ENCODE data around the gene ADGRL3.

ADGRL3 gene

DNA sequence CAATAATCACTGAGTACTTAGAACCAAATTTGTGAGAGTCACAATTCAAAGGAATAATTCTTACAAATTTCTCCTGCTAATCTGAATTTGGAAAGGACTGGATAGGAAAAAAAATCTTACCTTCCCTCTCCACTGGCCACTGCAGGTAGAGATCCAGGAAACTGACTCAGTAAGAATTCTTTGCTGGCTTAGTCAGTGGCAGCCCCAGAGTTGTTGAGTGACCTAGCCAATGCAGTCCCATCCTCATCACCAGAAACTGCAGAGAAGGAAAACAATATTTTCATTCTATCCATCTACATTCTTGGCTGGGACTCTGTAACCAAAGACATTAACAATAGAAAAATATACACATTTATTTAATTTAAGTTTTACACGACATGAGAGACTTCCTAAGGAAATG lies 572.0 kb downstream of the ADGRL3 start:
- H3K4me1 ChIP-seq (ENCODE audit: control insufficient read depth, insufficient read depth, low read length, poor library complexity, severe bottlenecking): no peaks in the 10 kb centered on the region
- no peak overlapping the region for H3K27ac ChIP-seq (ENCODE audit: insufficient read depth, low read length, poor library complexity, severe bottlenecking)
- no peaks in the 10 kb centered on the region for H3K9me3 ChIP-seq (ENCODE audit: control insufficient read depth, low read length)
- no peak for DNase-seq
- no peaks in the 10 kb centered on the region for H3K36me3 ChIP-seq (ENCODE audit: control insufficient read depth, insufficient read depth, low read length)
- no peaks in the 10 kb centered on the region for H3K27me3 ChIP-seq (replicated peaks; ENCODE audit: control insufficient read depth, insufficient read depth, low read length, poor library complexity, severe bottlenecking)
- no peak overlapping the region for H3K4me3 ChIP-seq (ENCODE audit: insufficient read depth, low read depth, low read length, poor library complexity, severe bottlenecking)

DNA sequence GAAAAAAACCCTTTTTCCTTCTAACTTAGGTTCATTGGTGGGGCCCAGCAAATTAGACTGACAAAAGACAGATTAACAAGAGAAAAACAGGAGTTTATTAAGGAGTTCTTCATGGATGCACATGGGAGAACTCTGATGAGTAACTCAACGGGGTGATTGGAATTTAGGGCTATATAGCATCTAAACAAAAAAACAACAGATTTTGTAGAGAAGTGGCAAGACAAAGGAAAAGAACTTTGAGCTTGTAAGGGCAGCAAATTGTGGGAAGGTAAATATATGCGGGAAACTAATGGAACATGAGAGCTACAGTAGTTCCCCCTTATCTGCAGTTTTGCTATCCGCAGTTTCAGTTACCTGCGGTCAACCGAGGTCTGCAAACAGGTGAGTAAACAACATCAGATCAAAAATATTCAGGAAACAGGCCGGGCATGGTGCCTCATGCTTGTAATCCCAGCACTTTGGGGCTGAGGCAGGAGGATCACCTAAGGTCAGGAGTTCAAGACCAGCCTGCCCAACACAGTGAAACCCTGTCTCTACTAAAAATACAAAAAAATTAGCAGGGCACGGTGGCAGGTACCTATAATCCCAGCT lies 573.6 kb downstream of the ADGRL3 start:
- H3K27ac ChIP-seq (ENCODE audit: insufficient read depth, low read length, poor library complexity, severe bottlenecking): no peak overlapping the region
- DNase-seq: no peak
- no peaks in the 10 kb centered on the region for H3K27me3 ChIP-seq (replicated peaks; ENCODE audit: control insufficient read depth, insufficient read depth, low read length, poor library complexity, severe bottlenecking)
- H3K4me3 ChIP-seq (ENCODE audit: insufficient read depth, low read depth, low read length, poor library complexity, severe bottlenecking): no peak overlapping the region
- no peaks in the 10 kb centered on the region for H3K9me3 ChIP-seq (ENCODE audit: control insufficient read depth, low read length)
- H3K4me1 ChIP-seq (ENCODE audit: control insufficient read depth, insufficient read depth, low read length, poor library complexity, severe bottlenecking): no peaks in the 10 kb centered on the region
- H3K36me3 ChIP-seq (ENCODE audit: control insufficient read depth, insufficient read depth, low read length): no peaks in the 10 kb centered on the region

DNA sequence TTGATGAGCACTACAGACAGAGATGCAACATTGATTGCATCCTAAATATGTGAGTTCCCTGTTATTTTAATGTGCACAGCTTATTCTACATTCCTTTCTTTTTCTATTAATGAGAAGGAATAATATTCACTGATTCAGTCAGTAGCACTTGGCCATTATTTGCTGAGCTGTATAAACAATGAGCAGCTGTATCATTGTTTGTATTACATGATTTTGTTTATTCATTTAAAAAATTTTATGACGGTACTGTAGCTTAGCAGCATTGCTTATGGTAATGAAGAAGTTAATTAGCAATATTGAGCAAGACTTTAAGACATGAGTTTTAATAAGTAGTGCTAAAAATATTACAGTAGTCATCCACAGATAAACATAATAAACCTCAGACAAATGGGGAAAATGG lies 582.0 kb downstream of the ADGRL3 start:
- no peak for DNase-seq
- H3K27me3 ChIP-seq (replicated peaks; ENCODE audit: control insufficient read depth, insufficient read depth, low read length, poor library complexity, severe bottlenecking): no peaks in the 10 kb centered on the region
- no peak overlapping the region for H3K4me3 ChIP-seq (ENCODE audit: insufficient read depth, low read depth, low read length, poor library complexity, severe bottlenecking)
- no peaks in the 10 kb centered on the region for H3K9me3 ChIP-seq (ENCODE audit: control insufficient read depth, low read length)
- H3K4me1 ChIP-seq (ENCODE audit: control insufficient read depth, insufficient read depth, low read length, poor library complexity, severe bottlenecking): no peaks in the 10 kb centered on the region
- H3K27ac ChIP-seq (ENCODE audit: insufficient read depth, low read length, poor library complexity, severe bottlenecking): no peak overlapping the region
- no peaks in the 10 kb centered on the region for H3K36me3 ChIP-seq (ENCODE audit: control insufficient read depth, insufficient read depth, low read length)

DNA sequence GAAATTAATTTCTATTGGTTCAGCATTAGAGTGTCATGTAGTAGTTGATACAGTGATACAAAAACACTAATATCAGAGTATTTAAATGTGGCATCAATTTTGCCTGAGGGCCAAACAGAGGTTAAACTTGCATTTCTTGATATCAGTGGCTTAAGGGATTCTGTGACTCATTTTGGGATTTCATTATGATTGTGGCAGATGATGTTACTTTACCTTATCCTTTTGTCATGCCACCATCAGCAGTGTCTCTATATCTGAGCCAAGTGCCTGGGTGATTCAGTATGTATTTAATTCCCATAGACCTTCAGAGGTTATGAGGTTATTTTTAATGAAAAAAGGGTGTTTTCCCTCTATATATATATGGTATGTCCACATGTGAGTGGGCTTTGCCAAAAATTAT lies 582.9 kb downstream of the ADGRL3 start:
- no peak overlapping the region for H3K27ac ChIP-seq (ENCODE audit: insufficient read depth, low read length, poor library complexity, severe bottlenecking)
- no peaks in the 10 kb centered on the region for H3K9me3 ChIP-seq (ENCODE audit: control insufficient read depth, low read length)
- H3K4me3 ChIP-seq (ENCODE audit: insufficient read depth, low read depth, low read length, poor library complexity, severe bottlenecking): no peak overlapping the region
- H3K4me1 ChIP-seq (ENCODE audit: control insufficient read depth, insufficient read depth, low read length, poor library complexity, severe bottlenecking): no peaks in the 10 kb centered on the region
- no peak for DNase-seq
- H3K36me3 ChIP-seq (ENCODE audit: control insufficient read depth, insufficient read depth, low read length): no peaks in the 10 kb centered on the region
- H3K27me3 ChIP-seq (replicated peaks; ENCODE audit: control insufficient read depth, insufficient read depth, low read length, poor library complexity, severe bottlenecking): no peaks in the 10 kb centered on the region

DNA sequence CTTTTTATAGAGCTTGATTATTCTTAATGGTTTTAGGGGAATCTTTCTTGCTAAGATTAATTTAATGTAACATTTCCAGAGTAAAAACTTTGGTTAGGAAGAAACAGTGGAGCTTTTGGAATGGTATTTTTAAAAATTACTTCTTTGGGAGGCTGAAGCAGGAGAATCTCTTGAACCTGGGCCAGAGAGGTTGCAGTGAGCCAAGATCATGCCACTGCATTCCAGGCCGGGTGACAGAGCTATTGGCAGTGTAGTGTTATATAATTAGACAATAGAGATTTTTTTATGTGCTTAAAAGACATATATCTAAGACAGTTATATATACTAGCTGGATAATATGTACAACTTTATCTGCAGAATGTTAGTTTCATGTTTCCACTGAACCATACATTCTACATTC lies 585.6 kb downstream of the ADGRL3 start:
- H3K9me3 ChIP-seq (ENCODE audit: control insufficient read depth, low read length): no peaks in the 10 kb centered on the region
- no peak overlapping the region for H3K27ac ChIP-seq (ENCODE audit: insufficient read depth, low read length, poor library complexity, severe bottlenecking)
- no peak for DNase-seq
- H3K27me3 ChIP-seq (replicated peaks; ENCODE audit: control insufficient read depth, insufficient read depth, low read length, poor library complexity, severe bottlenecking): no peaks in the 10 kb centered on the region
- H3K4me1 ChIP-seq (ENCODE audit: control insufficient read depth, insufficient read depth, low read length, poor library complexity, severe bottlenecking): no peaks in the 10 kb centered on the region
- no peak overlapping the region for H3K4me3 ChIP-seq (ENCODE audit: insufficient read depth, low read depth, low read length, poor library complexity, severe bottlenecking)
- H3K36me3 ChIP-seq (ENCODE audit: control insufficient read depth, insufficient read depth, low read length): no peaks in the 10 kb centered on the region

DNA sequence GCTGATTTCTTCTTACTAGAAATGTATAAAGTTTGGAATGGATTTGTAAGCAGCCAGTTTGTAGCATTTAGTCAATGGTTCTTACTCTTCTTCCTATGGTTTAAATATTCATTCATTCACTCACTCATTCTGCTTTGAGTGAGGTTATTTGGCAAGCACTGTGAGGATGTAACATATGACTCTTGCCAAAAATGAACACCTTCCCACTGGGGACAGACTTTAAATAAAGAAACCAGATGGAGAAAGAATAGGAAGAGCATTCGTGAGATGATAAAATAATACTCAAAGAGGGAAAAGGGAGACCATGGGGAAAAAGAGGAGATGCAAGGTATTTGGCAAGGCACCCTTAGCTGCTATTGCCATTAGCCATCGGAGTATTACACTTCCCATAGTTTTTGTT lies 586.1 kb downstream of the ADGRL3 start:
- Histone ChIP-seq H3K27ac (ENCODE audit: insufficient read depth, low read length, poor library complexity, severe bottlenecking) (no peak overlapping the region), H3K9me3 (ENCODE audit: control insufficient read depth, low read length) (no peaks in the 10 kb centered on the region), H3K36me3 (ENCODE audit: control insufficient read depth, insufficient read depth, low read length) (no peaks in the 10 kb centered on the region), H3K27me3 (replicated peaks; ENCODE audit: control insufficient read depth, insufficient read depth, low read length, poor library complexity, severe bottlenecking) (no peaks in the 10 kb centered on the region), H3K4me1 (ENCODE audit: control insufficient read depth, insufficient read depth, low read length, poor library complexity, severe bottlenecking) (no peaks in the 10 kb centered on the region), H3K4me3 (ENCODE audit: insufficient read depth, low read depth, low read length, poor library complexity, severe bottlenecking) (no peak overlapping the region)
- no peak for DNase-seq

DNA sequence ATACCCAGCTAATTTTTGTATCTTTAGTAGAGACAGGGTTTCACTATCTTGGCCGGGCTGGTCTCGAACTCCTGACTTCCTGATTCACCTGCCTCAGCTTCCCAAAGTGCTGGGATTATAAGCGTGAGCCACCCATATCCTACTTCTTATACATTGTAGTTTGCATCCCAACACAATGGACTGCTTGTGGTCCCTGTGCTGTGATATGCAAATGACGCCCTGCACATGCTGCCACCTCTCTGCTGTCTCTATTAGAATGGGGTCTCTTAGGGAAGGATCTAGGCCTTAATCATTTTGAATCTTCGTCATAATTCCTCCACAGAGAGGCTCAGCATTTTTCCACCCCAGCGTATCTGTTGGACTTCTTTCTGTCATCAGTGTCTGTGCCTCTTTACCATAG lies 595.9 kb downstream of the ADGRL3 start:
- H3K4me1 ChIP-seq (ENCODE audit: control insufficient read depth, insufficient read depth, low read length, poor library complexity, severe bottlenecking): no peaks in the 10 kb centered on the region
- DNase-seq: no peak
- H3K27ac ChIP-seq (ENCODE audit: insufficient read depth, low read length, poor library complexity, severe bottlenecking): no peak overlapping the region
- no peak overlapping the region for H3K4me3 ChIP-seq (ENCODE audit: insufficient read depth, low read depth, low read length, poor library complexity, severe bottlenecking)
- no peaks in the 10 kb centered on the region for H3K27me3 ChIP-seq (replicated peaks; ENCODE audit: control insufficient read depth, insufficient read depth, low read length, poor library complexity, severe bottlenecking)
- H3K36me3 ChIP-seq (ENCODE audit: control insufficient read depth, insufficient read depth, low read length): no peaks in the 10 kb centered on the region
- H3K9me3 ChIP-seq (ENCODE audit: control insufficient read depth, low read length): no peaks in the 10 kb centered on the region

DNA sequence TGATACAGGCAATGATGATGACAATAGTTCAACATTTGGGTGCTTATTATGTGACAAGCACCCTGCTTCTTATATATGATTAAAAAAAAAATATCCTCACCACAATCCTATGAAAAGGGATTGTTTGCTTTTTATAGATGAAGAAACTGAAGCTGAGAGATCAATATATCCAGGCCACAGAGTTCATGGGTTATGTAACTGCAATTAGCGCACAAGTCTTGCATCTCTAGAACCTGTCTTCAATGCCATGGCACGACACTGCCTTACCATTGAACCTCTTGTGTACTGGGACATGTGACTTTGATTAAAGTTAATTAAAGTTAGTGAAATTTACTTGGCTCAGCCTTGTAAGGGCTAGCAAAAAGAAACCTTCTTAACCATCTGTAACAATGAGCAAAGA lies 599.7 kb downstream of the ADGRL3 start:
- Histone ChIP-seq H3K4me1 (ENCODE audit: control insufficient read depth, insufficient read depth, low read length, poor library complexity, severe bottlenecking) (no peaks in the 10 kb centered on the region), H3K27ac (ENCODE audit: insufficient read depth, low read length, poor library complexity, severe bottlenecking) (no peak overlapping the region), H3K27me3 (replicated peaks; ENCODE audit: control insufficient read depth, insufficient read depth, low read length, poor library complexity, severe bottlenecking) (no peaks in the 10 kb centered on the region), H3K9me3 (ENCODE audit: control insufficient read depth, low read length) (no peaks in the 10 kb centered on the region), H3K36me3 (ENCODE audit: control insufficient read depth, insufficient read depth, low read length) (no peaks in the 10 kb centered on the region), H3K4me3 (ENCODE audit: insufficient read depth, low read depth, low read length, poor library complexity, severe bottlenecking) (no peak overlapping the region)
- DNase-seq: no peak

DNA sequence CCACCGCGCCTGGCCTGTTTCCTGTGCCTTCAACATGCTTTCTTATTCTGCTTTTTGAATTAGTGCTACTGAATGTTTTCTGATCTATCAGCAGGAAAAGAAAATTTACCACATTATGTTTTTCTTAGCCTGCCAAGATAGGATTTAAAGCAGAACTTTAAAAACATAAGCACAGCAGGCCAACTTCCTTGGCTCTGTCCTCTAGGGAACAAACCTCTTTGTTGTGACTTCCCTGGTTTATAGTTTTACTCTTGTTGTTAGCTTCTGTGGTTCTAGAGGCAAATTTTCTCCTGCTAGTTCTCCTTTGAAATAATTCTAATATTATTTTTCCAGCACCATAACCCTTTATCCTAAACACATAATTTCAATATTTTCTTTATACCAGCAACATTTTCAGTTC lies 605.1 kb downstream of the ADGRL3 start:
- H3K27me3 ChIP-seq (replicated peaks; ENCODE audit: control insufficient read depth, insufficient read depth, low read length, poor library complexity, severe bottlenecking): no peaks in the 10 kb centered on the region
- no peak overlapping the region for H3K27ac ChIP-seq (ENCODE audit: insufficient read depth, low read length, poor library complexity, severe bottlenecking)
- no peaks in the 10 kb centered on the region for H3K4me1 ChIP-seq (ENCODE audit: control insufficient read depth, insufficient read depth, low read length, poor library complexity, severe bottlenecking)
- no peak for DNase-seq
- no peak overlapping the region for H3K4me3 ChIP-seq (ENCODE audit: insufficient read depth, low read depth, low read length, poor library complexity, severe bottlenecking)
- H3K36me3 ChIP-seq (ENCODE audit: control insufficient read depth, insufficient read depth, low read length): no peaks in the 10 kb centered on the region
- no peaks in the 10 kb centered on the region for H3K9me3 ChIP-seq (ENCODE audit: control insufficient read depth, low read length)

DNA sequence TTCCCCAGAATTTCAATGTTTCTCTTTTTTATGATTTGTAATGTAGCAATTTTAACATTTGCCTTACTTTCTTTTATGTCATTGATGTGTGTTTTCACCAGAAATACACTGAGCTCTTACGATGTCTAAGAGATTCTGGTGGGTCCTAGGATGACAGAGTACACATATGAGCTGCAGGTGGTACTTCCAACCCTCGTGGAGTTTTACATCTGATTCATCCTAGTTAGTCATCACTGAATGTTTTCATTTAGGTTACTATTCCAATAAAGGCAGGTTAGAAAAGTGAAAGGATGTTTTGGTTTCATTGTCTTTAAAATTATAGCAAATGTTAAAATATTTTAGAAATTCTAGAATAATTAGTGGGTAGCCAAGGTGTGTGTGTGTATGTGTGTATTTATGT lies 605.9 kb downstream of the ADGRL3 start:
- no peak overlapping the region for H3K4me3 ChIP-seq (ENCODE audit: insufficient read depth, low read depth, low read length, poor library complexity, severe bottlenecking)
- H3K9me3 ChIP-seq (ENCODE audit: control insufficient read depth, low read length): no peaks in the 10 kb centered on the region
- H3K4me1 ChIP-seq (ENCODE audit: control insufficient read depth, insufficient read depth, low read length, poor library complexity, severe bottlenecking): no peaks in the 10 kb centered on the region
- H3K27me3 ChIP-seq (replicated peaks; ENCODE audit: control insufficient read depth, insufficient read depth, low read length, poor library complexity, severe bottlenecking): no peaks in the 10 kb centered on the region
- H3K27ac ChIP-seq (ENCODE audit: insufficient read depth, low read length, poor library complexity, severe bottlenecking): no peak overlapping the region
- DNase-seq: no peak
- H3K36me3 ChIP-seq (ENCODE audit: control insufficient read depth, insufficient read depth, low read length): no peaks in the 10 kb centered on the region

DNA sequence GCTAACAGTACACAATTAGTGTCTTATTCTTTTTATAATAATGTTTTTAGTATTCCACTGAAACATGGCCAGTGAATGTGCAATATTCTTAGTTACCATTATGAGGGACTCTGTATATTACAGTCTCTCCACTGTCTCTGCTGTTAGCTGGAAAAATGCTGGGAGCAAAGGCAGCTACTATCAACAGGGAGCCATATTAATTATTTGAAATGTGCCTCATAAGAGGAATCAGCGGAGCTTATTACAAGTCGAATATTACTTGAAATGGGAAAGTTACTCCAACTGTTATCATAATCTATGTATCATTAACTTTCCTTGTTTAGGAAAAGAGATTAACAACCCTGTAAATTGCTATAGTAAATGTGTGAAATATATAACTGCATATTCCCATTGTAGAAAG lies 612.0 kb downstream of the ADGRL3 start:
- no peak for DNase-seq
- no peaks in the 10 kb centered on the region for H3K9me3 ChIP-seq (ENCODE audit: control insufficient read depth, low read length)
- no peak overlapping the region for H3K4me3 ChIP-seq (ENCODE audit: insufficient read depth, low read depth, low read length, poor library complexity, severe bottlenecking)
- no peaks in the 10 kb centered on the region for H3K27me3 ChIP-seq (replicated peaks; ENCODE audit: control insufficient read depth, insufficient read depth, low read length, poor library complexity, severe bottlenecking)
- H3K36me3 ChIP-seq (ENCODE audit: control insufficient read depth, insufficient read depth, low read length): no peaks in the 10 kb centered on the region
- no peaks in the 10 kb centered on the region for H3K4me1 ChIP-seq (ENCODE audit: control insufficient read depth, insufficient read depth, low read length, poor library complexity, severe bottlenecking)
- no peak overlapping the region for H3K27ac ChIP-seq (ENCODE audit: insufficient read depth, low read length, poor library complexity, severe bottlenecking)
